Embryonic facial prominence (tissue), 1 donor: ENCODE data around the gene POU5F1.

Experiments
- DNase-seq: peaks from one replicate; pipeline ENCODE4 v3.0.0-alpha.2; 2016; ENCODE audit errors: extremely low spot score

POU5F1 gene

GRCh38 chr6:31114970-31115849 lies 55.3 kb downstream of the POU5F1 start:
- DNase-seq = no peak

- DNase-seq = no peak
Measured at GRCh38 chr6:31114541-31114878, 56.0 kb downstream of the POU5F1 start, which contains the start of gene PSORS1C1. Gene PSORS1C1 (plus strand): TSS chr6:31114800. CDS start chr6:31129633, 14,833 bp downstream.
